ENCODE results near the gene AGPS.

GRCh38 chr2:177483531-177483930 is 91.0 kb downstream of the AGPS start:
- TF ChIP-seq CTCF (IDR thresholded peaks at IDR 0.05) (no peak), POLR2A (IDR thresholded peaks at IDR 0.05) (no peak)
